ENCODE results near the gene LARGE1.

The LARGE1 gene

GRCh38 chr22:33831651-33832050, 88.6 kb downstream of the LARGE1 start:
- no peak for TF ChIP-seq CTCF (IDR thresholded peaks at IDR 0.05; ENCODE audit: unreplicated experiment in 3 of 3)
- Mint-ChIP-seq H3K9me3 (no peaks in the 10 kb centered on the region), H3K27me3 (ENCODE audit: low read depth) (peaks cover 10% of the 10 kb centered on the region), H3K36me3 (ENCODE audit: low read depth) (no peaks in the 10 kb centered on the region), H3K4me3 (no peak overlapping the region), H3K4me1 (peaks cover 30% of the 10 kb centered on the region), H3K27ac (no peak overlapping the region)

GRCh38 chr22:33831207-33831606, 89.1 kb downstream of the LARGE1 start:
- Mint-ChIP-seq H3K27ac (no peak overlapping the region), H3K4me3 (no peak overlapping the region), H3K9me3 (no peaks in the 10 kb centered on the region), H3K27me3 (ENCODE audit: low read depth) (peaks cover 10% of the 10 kb centered on the region), H3K4me1 (peaks cover 28% of the 10 kb centered on the region), H3K36me3 (ENCODE audit: low read depth) (no peaks in the 10 kb centered on the region)
- TF ChIP-seq CTCF (IDR thresholded peaks at IDR 0.05; ENCODE audit: unreplicated experiment in 3 of 3): no peak

GRCh38 chr22:33829546-33830280, 90.6 kb downstream of the LARGE1 start:
- TF ChIP-seq CTCF (IDR thresholded peaks at IDR 0.05; ENCODE audit: unreplicated experiment in 3 of 3): no peak

GRCh38 chr22:33828302-33828701, 92.0 kb downstream of the LARGE1 start:
- Mint-ChIP-seq H3K9me3 (no peaks in the 10 kb centered on the region), H3K27me3 (ENCODE audit: low read depth) (peaks cover 6% of the 10 kb centered on the region), H3K4me3 (no peak overlapping the region), H3K36me3 (ENCODE audit: low read depth) (no peaks in the 10 kb centered on the region), H3K27ac (no peak overlapping the region), H3K4me1 (peaks cover 16% of the 10 kb centered on the region)
- TF ChIP-seq CTCF (IDR thresholded peaks at IDR 0.05; ENCODE audit: unreplicated experiment in 3 of 3): no peak

More at GRCh38 chr22:33829546-33830280, 90.6 kb downstream of the LARGE1 start:
- Mint-ChIP-seq H3K4me1 (peaks cover 16% of the 10 kb centered on the region), H3K9me3 (no peaks in the 10 kb centered on the region), H3K4me3 (no peak overlapping the region), H3K27me3 (ENCODE audit: low read depth) (peaks cover 10% of the 10 kb centered on the region), H3K27ac (no peak overlapping the region), H3K36me3 (ENCODE audit: low read depth) (no peaks in the 10 kb centered on the region)

GRCh38 chr22:33825761-33826160, 94.5 kb downstream of the LARGE1 start:
- H3K4me3 Mint-ChIP-seq: no peak overlapping the region
- H3K27me3 Mint-ChIP-seq (ENCODE audit: low read depth): peaks cover 3% of the 10 kb centered on the region
- no peak overlapping the region for H3K27ac Mint-ChIP-seq
- no peak for TF ChIP-seq CTCF (IDR thresholded peaks at IDR 0.05; ENCODE audit: unreplicated experiment in 3 of 3)
- no peaks in the 10 kb centered on the region for H3K36me3 Mint-ChIP-seq (ENCODE audit: low read depth)
- H3K4me1 Mint-ChIP-seq: peaks cover 9% of the 10 kb centered on the region
- H3K9me3 Mint-ChIP-seq: no peaks in the 10 kb centered on the region

GRCh38 chr22:33823552-33823951, 96.7 kb downstream of the LARGE1 start:
- Mint-ChIP-seq H3K4me3 (no peak overlapping the region), H3K36me3 (ENCODE audit: low read depth) (no peaks in the 10 kb centered on the region), H3K27ac (no peak overlapping the region), H3K27me3 (ENCODE audit: low read depth) (no peaks in the 10 kb centered on the region), H3K9me3 (no peaks in the 10 kb centered on the region), H3K4me1 (no peaks in the 10 kb centered on the region)
- no peak for TF ChIP-seq CTCF (IDR thresholded peaks at IDR 0.05; ENCODE audit: unreplicated experiment in 3 of 3)

Measured in nephron (organoid).